ENCODE measurements around the gene SERPINA5. TPM values are rescaled to one million over a fixed set of nuclear protein-coding genes. Genes with fewer than 3 reads are reported as not detected.

The SERPINA5 gene
- total RNA-seq, 4 donors from 2014 or later, result 6.5 to 28.0 (median 10.2) TPM

- H3K27me3 ChIP-seq, result no peaks in the 10 kb centered on the region
- H3K27ac ChIP-seq, result no peak overlapping the region
- 71 to 83% methylated on average over 10 to 12 of the region's 12 CpGs for WGBS, 2 donors
Observed at GRCh38 chr14:94542111-94542810, 39.0 kb upstream of the SERPINA5 start.

GRCh38 chr14:94542811-94543440 is 38.3 kb upstream of the SERPINA5 start:
- TF ChIP-seq CTCF (IDR thresholded peaks at IDR 0.05), result no peak
- no peak for TF ChIP-seq EP300 (IDR thresholded peaks at IDR 0.05)
- TF ChIP-seq POLR2A (IDR thresholded peaks at IDR 0.05), result no peak
- no peak for DNase-seq (ENCODE audit: low spot score in 2 of 2)
- 82 to 87% methylated on average over 9 of the region's 9 CpGs for WGBS, 2 donors
- Histone ChIP-seq H3K4me3 (no peak overlapping the region), H3K9me3 (peaks cover 0 to 13% (median 0%) of the 10 kb centered on the region in 4 donors), H3K4me1 (no peaks in the 10 kb centered on the region), H3K27ac (no peak overlapping the region), H3K36me3 (no peaks in the 10 kb centered on the region), H3K27me3 (no peaks in the 10 kb centered on the region)

More at GRCh38 chr14:94542111-94542810, 39.0 kb upstream of the SERPINA5 start:
- Histone ChIP-seq H3K9me3 (peaks cover 0 to 12% (median 0%) of the 10 kb centered on the region in 4 donors), H3K4me1 (no peaks in the 10 kb centered on the region), H3K36me3 (no peaks in the 10 kb centered on the region), H3K4me3 (no peak overlapping the region)
- DNase-seq (ENCODE audit: low spot score in 2 of 2), result no peak
- TF ChIP-seq CTCF (IDR thresholded peaks at IDR 0.05) (no peak), POLR2A (IDR thresholded peaks at IDR 0.05) (no peak), EP300 (IDR thresholded peaks at IDR 0.05) (no peak)

- 76 to 80% methylated on average over 15 of the region's 15 CpGs for WGBS, 2 donors
- H3K36me3 ChIP-seq, result no peaks in the 10 kb centered on the region
- DNase-seq (ENCODE audit: low spot score in 2 of 2), result no peak
- no peaks in the 10 kb centered on the region for H3K4me1 ChIP-seq
- no peaks in the 10 kb centered on the region for H3K27me3 ChIP-seq
- no peak overlapping the region for H3K27ac ChIP-seq
- peaks cover 0 to 13% (median 0%) of the 10 kb centered on the region in 4 donors for H3K9me3 ChIP-seq
- TF ChIP-seq CTCF (IDR thresholded peaks at IDR 0.05), result no peak
- no peak for TF ChIP-seq POLR2A (IDR thresholded peaks at IDR 0.05)
- no peak for TF ChIP-seq EP300 (IDR thresholded peaks at IDR 0.05)
- no peak overlapping the region for H3K4me3 ChIP-seq
Observed at GRCh38 chr14:94543449-94544124, 37.6 kb upstream of the SERPINA5 start.

GRCh38 chr14:94544726-94545125 is 36.5 kb upstream of the SERPINA5 start:
- no peak for DNase-seq (ENCODE audit: low spot score in 2 of 2)
- Histone ChIP-seq H3K4me1 (peaks cover 0 to 2% (median 0%) of the 10 kb centered on the region in 4 donors), H3K27ac (no peak overlapping the region), H3K9me3 (peaks cover 0 to 13% (median 0%) of the 10 kb centered on the region in 4 donors), H3K27me3 (no peaks in the 10 kb centered on the region), H3K4me3 (no peak overlapping the region), H3K36me3 (no peaks in the 10 kb centered on the region)
- no peak for TF ChIP-seq EP300 (IDR thresholded peaks at IDR 0.05)
- TF ChIP-seq POLR2A (IDR thresholded peaks at IDR 0.05), result no peak
- TF ChIP-seq CTCF (IDR thresholded peaks at IDR 0.05), result no peak
- 52 to 57% methylated on average over 7 of the region's 7 CpGs for WGBS, 2 donors
